ENCODE data around the gene ASXL1. TPM values are rescaled to one million over a fixed set of nuclear protein-coding genes. Genes with fewer than 3 reads are reported as not detected.
"Not testable (repeated sequence)": the region's sequence is repeated elsewhere in the genome, so short reads cannot be mapped to it uniquely, and the experiment has no call there.

The ASXL1 gene
- polyA plus RNA-seq, 3 donors, result 19.3 to 42.7 (median 25.0) TPM

- no peak overlapping the region for H3K27ac ChIP-seq (ENCODE audit: low read depth, low read length)
- WGBS, 3 donors, result 40 to 90% (median 82%) methylated on average over 12 of the region's 12 CpGs
Measured at GRCh38 chr20:32333181-32333987, 24.7 kb upstream of the ASXL1 start.

- 33 to 45% (median 41%) methylated on average over 13 of the region's 13 CpGs for WGBS, 3 donors
- H3K27ac ChIP-seq (ENCODE audit: low read depth, low read length), result no peak overlapping the region
Measured at GRCh38 chr20:32333988-32334885, 23.9 kb upstream of the ASXL1 start.

- no peak overlapping the region for H3K27ac ChIP-seq (ENCODE audit: low read depth, low read length)
- 11 to 16% (median 14%) methylated on average over 5 of the region's 5 CpGs for WGBS, 3 donors
Measured at GRCh38 chr20:32336918-32337347, 21.2 kb upstream of the ASXL1 start.

- 79 to 81% (median 80%) methylated on average over 11 of the region's 11 CpGs for WGBS, 3 donors
- H3K27ac ChIP-seq (ENCODE audit: low read depth, low read length), result no peak overlapping the region
Measured at GRCh38 chr20:32337937-32338661, 20.0 kb upstream of the ASXL1 start.

GRCh38 chr20:32338665-32339064, 19.5 kb upstream of the ASXL1 start:
- no peak overlapping the region for H3K27ac ChIP-seq (ENCODE audit: low read depth, low read length)
- 84 to 90% (median 86%) methylated on average over 7 of the region's 7 CpGs for WGBS, 3 donors

GRCh38 chr20:32339116-32339515, 19.0 kb upstream of the ASXL1 start:
- 26 to 78% (median 74%) methylated on average over 2 of the region's 2 CpGs for WGBS, 3 donors
- no peak overlapping the region for H3K27ac ChIP-seq (ENCODE audit: low read depth, low read length)

GRCh38 chr20:32341053-32341452, 17.1 kb upstream of the ASXL1 start:
- WGBS, 3 donors, result 87 to 98% (median 94%) methylated on average over 2 of the region's 2 CpGs
- not testable (repeated sequence) for H3K27ac ChIP-seq (ENCODE audit: low read depth, low read length)

GRCh38 chr20:32343439-32343838, 14.7 kb upstream of the ASXL1 start:
- 65 to 75% (median 73%) methylated on average over 3 of the region's 3 CpGs for WGBS, 3 donors
- H3K27ac ChIP-seq (ENCODE audit: low read depth, low read length), result no peak overlapping the region

- H3K27ac ChIP-seq (ENCODE audit: low read depth, low read length), result no peak overlapping the region
- 25 to 64% (median 62%) methylated on average over 7 of the region's 7 CpGs for WGBS, 3 donors
Measured at GRCh38 chr20:32344835-32345506, 13.2 kb upstream of the ASXL1 start.

- no peak overlapping the region for H3K27ac ChIP-seq (ENCODE audit: low read depth, low read length)
- WGBS, 3 donors, result 28 to 92% (median 90%) methylated on average over 3 of the region's 3 CpGs
Measured at GRCh38 chr20:32348207-32348606, 9.9 kb upstream of the ASXL1 start.

- 90 to 97% (median 90%) methylated on average over 3 of the region's 3 CpGs for whole genome bisulfite sequencing, 3 donors
- no peak overlapping the region for H3K27ac ChIP-seq (ENCODE audit: low read depth, low read length)
Measured at GRCh38 chr20:32350421-32350820, 7.7 kb upstream of the ASXL1 start.

- H3K27ac ChIP-seq (ENCODE audit: low read depth, low read length), result no peak overlapping the region
- WGBS, 3 donors, result 88 to 95% (median 88%) methylated on average over 3 of the region's 3 CpGs
Measured at GRCh38 chr20:32352121-32352720, 5.9 kb upstream of the ASXL1 start.

- H3K27ac ChIP-seq (ENCODE audit: low read depth, low read length), result no peak overlapping the region
- WGBS, 3 donors, result 87 to 96% (median 93%) methylated on average over 6 of the region's 6 CpGs
Measured at GRCh38 chr20:32353848-32354496, 4.2 kb upstream of the ASXL1 start.

- WGBS, 3 donors, result 31 to 61% (median 61%) methylated on average over 2 of the region's 2 CpGs
- no peak overlapping the region for H3K27ac ChIP-seq (ENCODE audit: low read depth, low read length)
Measured at GRCh38 chr20:32354592-32355416, 3.3 kb upstream of the ASXL1 start.

GRCh38 chr20:32355417-32355841, 2.7 kb upstream of the ASXL1 start:
- WGBS, 3 donors, result 65 to 89% (median 86%) methylated on average over 6 of the region's 6 CpGs
- H3K27ac ChIP-seq (ENCODE audit: low read depth, low read length), result no peak overlapping the region

GRCh38 chr20:32355907-32356621, 2.1 kb upstream of the ASXL1 start:
- H3K27ac ChIP-seq (ENCODE audit: low read depth, low read length), result not testable (repeated sequence)
- WGBS, 3 donors, result 72 to 92% (median 86%) methylated on average over 7 of the region's 7 CpGs

All from adipose tissue (tissue), 3 donors.